Psoas muscle (tissue), 8 donors: ENCODE data around the gene TMA7B. TPM values are rescaled to one million over a fixed set of nuclear protein-coding genes. Genes with fewer than 3 reads are reported as not detected.

Source experiments
- ATAC-seq, 4 donors: fragments of 200-7000 bp; cut with Tn5 transposase; one replicate each; pipeline ENCODE4 v1.9.1; 2020; ENCODE audit warnings: moderate library complexity in 3 of 4, mild to moderate bottlenecking in 2 of 4
- DNase-seq, 2 donors: peaks; one replicate each; pipeline ENCODE4 v3.0.0-alpha.2; 2020
- H3K27ac ChIP-seq: fragments of 200-600 bp; one replicate; pipeline ENCODE4 v1.8.0; 2022
- H3K27me3 ChIP-seq, 3 donors: fragments of 200-600 bp in 1 of 3; one replicate each; pipeline versions ENCODE4 v1.6.1 to v1.8.0; 2013 to 2022; ENCODE audit warnings: low read length in 2 of 3, mild to moderate bottlenecking in 2 of 3, moderate library complexity in 1 of 3; ENCODE audit not compliant: insufficient read depth in 3 of 3
- H3K36me3 ChIP-seq, 2 donors: fragments of 200-600 bp in 1 of 2; one replicate each; pipeline versions ENCODE4 v1.6.1 to v1.8.0; 2013 to 2022; ENCODE audit warnings: low read depth in 1 of 2, mild to moderate bottlenecking in 1 of 2, moderate library complexity in 1 of 2; ENCODE audit not compliant: insufficient read depth in 1 of 2
- H3K4me1 ChIP-seq: fragments of 200-600 bp; one replicate; pipeline ENCODE4 v1.8.0; 2022
- H3K4me3 ChIP-seq: fragments of 200-600 bp; one replicate; pipeline ENCODE4 v1.8.0; 2022; ENCODE audit warnings: mild to moderate bottlenecking
- H3K9me3 ChIP-seq: fragments of 200-600 bp; one replicate; pipeline ENCODE4 v1.8.0; 2022
- WGBS, 3 donors: extraction: QIAGEN DNeasy Blood & Tissue Kit; methylation state at CpG; one replicate each; pipeline versions ENCODE4 v1.1.6 to v1.1.7; 2013; 5-methylcytosine and 5-hydroxymethylcytosine counted together
- intact Hi-C, 2 donors: fragments of 100-400 bp; cut with DNase I; formaldehyde crosslinking; loops; one replicate each; pipeline versions ENCODE4 v1.11.0 to v1.14.2; 2022
- polyA plus RNA-seq, 3 donors: library from polyadenylated mRNA; stranded (reverse); fragments of 200-250 nt; gene quantifications; one replicate each; pipeline ENCODE4 v1.2.3, GENCODE V29; 2013
- total RNA-seq, 4 donors: library from RNA; stranded (reverse); fragmentation: NEBNext Ultra II Directional in 2 of 4; extraction: Animal tissue kit (Norgen Biotek cat#: 25700) in 2 of 4; gene quantifications; one replicate each; pipeline versions ENCODE4 v1.2.1 to v1.2.4, GENCODE V29; 2021 to 2023
- TF ChIP-seq, protein P1 (sequence below): fragments of 200-600 bp; IDR thresholded peaks from one replicate; pipeline ENCODE4 v1.8.0; 2022; ENCODE audit warnings: antibody characterized with exemption
- donor health status: healthy with polysubstance abuse.
- donor health status: DM: no; HTN: no; CAD: no; lungs with moderate emphysema.
- donor health status: Bipolar disorder and iron deficiency.
- donor health status: healthy.
- donor health status: DM: yes; HTN: yes; CAD: no.
- donor health status: DM: no; HTN: no; CAD: no.
- donor health status: DM: no; HTN: no; CAD: no.
- donor health status: DM: yes; HTN: yes; CAD: no.

TMA7B gene
- total and polyA plus RNA-seq, 7 donors: not detected

DNA sequence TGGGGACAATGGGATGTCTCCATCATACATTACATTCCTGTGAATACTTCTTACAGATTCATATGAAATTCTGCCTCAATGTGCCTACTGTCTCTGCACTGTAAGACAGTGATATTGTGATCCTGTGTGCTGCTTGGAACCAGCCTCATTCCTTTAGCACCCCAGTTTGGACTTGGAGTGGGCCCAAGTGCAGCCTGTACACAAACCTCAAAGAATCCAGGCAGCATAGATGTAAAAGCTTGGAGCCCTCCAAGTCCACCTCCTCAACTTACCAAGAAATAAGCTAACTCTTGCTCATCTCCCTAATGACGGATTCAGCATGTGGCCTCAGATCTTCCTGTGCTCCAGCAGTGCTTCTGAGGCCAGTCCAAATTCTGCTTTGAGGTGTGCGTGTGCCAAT is 34.9 kb upstream of the TMA7B start:
- WGBS, 3 donors: 51 to 75% (median 61%) methylated on average over 2 of the region's 2 CpGs
- TF ChIP-seq, protein P1, sequence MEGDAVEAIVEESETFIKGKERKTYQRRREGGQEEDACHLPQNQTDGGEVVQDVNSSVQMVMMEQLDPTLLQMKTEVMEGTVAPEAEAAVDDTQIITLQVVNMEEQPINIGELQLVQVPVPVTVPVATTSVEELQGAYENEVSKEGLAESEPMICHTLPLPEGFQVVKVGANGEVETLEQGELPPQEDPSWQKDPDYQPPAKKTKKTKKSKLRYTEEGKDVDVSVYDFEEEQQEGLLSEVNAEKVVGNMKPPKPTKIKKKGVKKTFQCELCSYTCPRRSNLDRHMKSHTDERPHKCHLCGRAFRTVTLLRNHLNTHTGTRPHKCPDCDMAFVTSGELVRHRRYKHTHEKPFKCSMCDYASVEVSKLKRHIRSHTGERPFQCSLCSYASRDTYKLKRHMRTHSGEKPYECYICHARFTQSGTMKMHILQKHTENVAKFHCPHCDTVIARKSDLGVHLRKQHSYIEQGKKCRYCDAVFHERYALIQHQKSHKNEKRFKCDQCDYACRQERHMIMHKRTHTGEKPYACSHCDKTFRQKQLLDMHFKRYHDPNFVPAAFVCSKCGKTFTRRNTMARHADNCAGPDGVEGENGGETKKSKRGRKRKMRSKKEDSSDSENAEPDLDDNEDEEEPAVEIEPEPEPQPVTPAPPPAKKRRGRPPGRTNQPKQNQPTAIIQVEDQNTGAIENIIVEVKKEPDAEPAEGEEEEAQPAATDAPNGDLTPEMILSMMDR: no peak
- intact Hi-C loops: no loop called here
- Histone ChIP-seq H3K27me3 (peaks cover 0 to 48% (median 17%) of the 10 kb centered on the region in 3 donors), H3K9me3 (no peaks in the 10 kb centered on the region), H3K4me3 (no peak overlapping the region), H3K4me1 (no peaks in the 10 kb centered on the region), H3K36me3 (no peaks in the 10 kb centered on the region), H3K27ac (no peak overlapping the region)
- DNase-seq (no peak), ATAC-seq (no peak)

DNA sequence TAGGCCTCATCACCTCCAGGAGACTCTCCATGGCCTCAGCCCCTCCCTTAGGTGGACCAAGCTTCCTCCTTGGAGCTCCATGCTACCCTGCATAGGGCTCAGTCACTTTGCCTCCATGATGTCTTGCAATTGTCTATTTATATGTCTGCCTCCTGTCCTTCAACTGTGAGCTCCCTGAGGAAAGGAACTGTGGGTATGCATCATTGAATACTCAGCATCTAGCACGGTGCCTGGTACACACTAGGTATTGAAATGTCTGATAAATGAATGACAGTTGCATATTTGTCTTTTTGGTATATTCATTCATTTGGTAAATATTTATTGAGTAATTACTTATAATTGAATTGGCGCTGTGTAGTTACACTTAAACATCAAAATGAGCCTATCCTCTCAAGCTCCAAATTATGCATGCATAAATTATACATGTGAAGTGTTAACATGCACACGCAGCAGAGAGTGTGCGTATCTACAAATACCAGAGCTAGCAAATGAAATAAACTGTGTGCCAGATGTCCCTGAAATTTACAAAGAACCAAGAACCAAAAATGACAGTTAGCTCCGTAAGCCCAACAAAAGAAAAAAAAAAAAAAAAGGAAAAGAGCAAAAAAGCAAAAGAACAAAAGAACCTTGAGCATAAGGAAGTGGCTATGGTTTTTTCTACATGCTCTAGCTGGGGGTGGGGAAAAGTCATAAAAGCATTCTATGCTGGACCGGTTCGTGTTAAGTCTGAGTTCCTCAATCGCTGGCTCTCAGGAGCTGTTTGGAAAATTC is 34.1 kb upstream of the TMA7B start:
- no peak for ATAC-seq
- intact Hi-C loops: no loop called here
- Histone ChIP-seq H3K36me3 (no peaks in the 10 kb centered on the region), H3K4me3 (no peak overlapping the region), H3K9me3 (no peaks in the 10 kb centered on the region), H3K27me3 (peaks cover 1 to 56% (median 17%) of the 10 kb centered on the region in 3 donors), H3K27ac (no peak overlapping the region), H3K4me1 (no peaks in the 10 kb centered on the region)
- no peak for DNase-seq
- WGBS, 3 donors: 61 to 75% (median 62%) methylated on average over 8 of the region's 8 CpGs
- TF ChIP-seq, protein P1: no peak

DNA sequence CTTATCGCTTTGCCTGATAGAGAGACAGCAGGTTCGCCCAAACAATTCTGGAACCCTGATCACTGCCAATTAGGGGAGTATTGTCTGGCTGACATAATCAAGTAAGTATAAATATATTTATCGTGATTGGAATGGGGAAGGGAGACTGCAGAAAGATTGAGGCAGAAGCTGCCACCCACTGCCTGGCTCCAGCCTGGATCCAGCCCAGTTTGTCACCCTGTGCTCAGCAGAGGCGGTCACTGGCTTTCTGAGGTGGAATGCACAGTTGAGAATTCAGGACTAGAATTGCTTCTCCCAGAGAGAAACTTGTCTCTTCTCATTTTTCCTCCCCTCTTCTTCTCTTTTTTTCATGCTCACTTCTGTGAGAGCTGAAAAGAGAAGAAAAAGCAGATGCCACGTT is 33.4 kb upstream of the TMA7B start:
- H3K27ac ChIP-seq: no peak overlapping the region
- H3K9me3 ChIP-seq: no peaks in the 10 kb centered on the region
- peaks cover 3 to 58% (median 17%) of the 10 kb centered on the region in 3 donors for H3K27me3 ChIP-seq
- DNase-seq (no peak), ATAC-seq (no peak)
- H3K4me1 ChIP-seq: no peaks in the 10 kb centered on the region
- 55 to 69% (median 63%) methylated on average over 5 of the region's 5 CpGs for WGBS, 3 donors
- intact Hi-C loops: no loop called here
- TF ChIP-seq, protein P1: no peak
- no peak overlapping the region for H3K4me3 ChIP-seq
- H3K36me3 ChIP-seq: no peaks in the 10 kb centered on the region

DNA sequence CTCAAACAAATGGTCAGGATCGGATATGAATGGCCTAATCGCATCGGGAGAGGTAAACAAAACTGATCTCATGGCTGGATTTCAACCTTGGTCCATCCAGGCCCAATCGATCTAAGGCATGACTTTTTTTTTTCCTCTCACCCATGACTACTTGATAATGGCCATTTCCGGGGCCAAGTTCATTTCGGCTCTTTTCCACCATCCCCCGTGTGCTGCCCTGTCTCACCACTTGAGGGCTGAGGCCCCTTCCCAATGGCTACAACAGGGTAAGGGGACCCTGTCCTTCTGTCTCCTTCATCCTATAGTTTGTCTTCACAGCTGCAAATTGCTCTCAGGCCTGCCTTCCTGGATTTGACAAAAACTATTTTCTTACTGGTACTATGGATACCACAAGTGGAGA is 32.7 kb upstream of the TMA7B start:
- no peaks in the 10 kb centered on the region for H3K4me1 ChIP-seq
- peaks cover 3 to 59% (median 17%) of the 10 kb centered on the region in 3 donors for H3K27me3 ChIP-seq
- H3K4me3 ChIP-seq: no peak overlapping the region
- H3K36me3 ChIP-seq: no peaks in the 10 kb centered on the region
- DNase-seq (no peak), ATAC-seq (no peak)
- intact Hi-C loops: no loop called here
- TF ChIP-seq, protein P1: no peak
- H3K27ac ChIP-seq: no peak overlapping the region
- no peaks in the 10 kb centered on the region for H3K9me3 ChIP-seq
- WGBS, 3 donors: 25 to 40% (median 29%) methylated on average over 7 of the region's 7 CpGs
